ENCODE measurements around the gene FBXL17. TPM values are rescaled to one million over a fixed set of nuclear protein-coding genes. Genes with fewer than 3 reads are reported as not detected.

The FBXL17 gene
- total and polyA plus RNA-seq, 2 of the 13 experiments (the other 11 are each of a cell fraction or from before 2014, with no cell fraction given): 3.0 to 7.9 TPM

DNA sequence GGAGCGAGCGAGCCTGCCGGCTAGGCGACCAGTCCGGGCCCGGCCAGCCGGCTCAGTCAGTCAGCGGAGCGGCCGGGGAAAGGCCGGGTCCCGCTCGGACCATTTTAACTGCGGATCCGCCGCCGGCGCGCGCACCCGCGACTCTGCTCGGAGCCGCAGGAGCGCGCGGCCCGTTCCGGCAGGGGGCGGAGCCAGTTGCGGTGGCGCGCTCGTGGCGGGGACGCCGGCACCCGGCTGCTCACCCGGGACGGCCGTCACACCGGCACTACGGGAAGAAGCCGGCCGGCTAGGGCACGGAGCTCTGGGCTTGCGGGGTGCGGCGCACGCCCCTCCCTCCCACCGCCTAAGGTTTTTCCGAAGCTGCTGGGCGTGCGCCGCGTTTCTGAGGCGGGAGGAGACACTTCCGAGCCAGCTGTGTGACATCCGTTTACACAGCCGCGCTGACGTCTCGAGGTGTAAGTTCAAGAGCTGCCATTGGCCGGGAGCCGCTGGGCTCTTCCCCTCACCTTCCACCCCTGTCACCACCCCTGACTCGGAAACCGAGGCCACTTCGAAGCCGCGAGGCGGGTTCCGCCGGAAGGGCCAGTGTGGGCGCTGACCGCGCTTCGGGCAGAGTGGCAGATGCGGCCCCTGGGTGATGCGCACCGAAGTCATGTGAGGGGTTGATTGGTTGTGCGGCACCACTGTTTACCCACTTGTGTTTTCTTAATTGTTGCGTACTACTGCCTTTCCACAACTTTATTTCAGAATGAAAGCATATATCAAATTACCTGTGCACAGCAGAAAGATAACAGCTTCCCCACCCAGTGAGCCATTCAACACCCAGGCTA lies at the start of gene FBXL17 (continued):
- TF ChIP-seq, protein P1, sequence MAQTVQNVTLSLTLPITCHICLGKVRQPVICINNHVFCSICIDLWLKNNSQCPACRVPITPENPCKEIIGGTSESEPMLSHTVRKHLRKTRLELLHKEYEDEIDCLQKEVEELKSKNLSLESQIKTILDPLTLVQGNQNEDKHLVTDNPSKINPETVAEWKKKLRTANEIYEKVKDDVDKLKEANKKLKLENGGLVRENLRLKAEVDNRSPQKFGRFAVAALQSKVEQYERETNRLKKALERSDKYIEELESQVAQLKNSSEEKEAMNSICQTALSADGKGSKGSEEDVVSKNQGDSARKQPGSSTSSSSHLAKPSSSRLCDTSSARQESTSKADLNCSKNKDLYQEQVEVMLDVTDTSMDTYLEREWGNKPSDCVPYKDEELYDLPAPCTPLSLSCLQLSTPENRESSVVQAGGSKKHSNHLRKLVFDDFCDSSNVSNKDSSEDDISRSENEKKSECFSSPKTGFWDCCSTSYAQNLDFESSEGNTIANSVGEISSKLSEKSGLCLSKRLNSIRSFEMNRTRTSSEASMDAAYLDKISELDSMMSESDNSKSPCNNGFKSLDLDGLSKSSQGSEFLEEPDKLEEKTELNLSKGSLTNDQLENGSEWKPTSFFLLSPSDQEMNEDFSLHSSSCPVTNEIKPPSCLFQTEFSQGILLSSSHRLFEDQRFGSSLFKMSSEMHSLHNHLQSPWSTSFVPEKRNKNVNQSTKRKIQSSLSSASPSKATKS (CRISPR knock-in tag; IDR thresholded peaks at IDR 0.05): no peak
- TF ChIP-seq PBX2 (CRISPR knock-in tag; IDR thresholded peaks at IDR 0.05) (no peak), ZNF24 (IDR thresholded peaks at IDR 0.05) (no peak), CBX1 (IDR thresholded peaks at IDR 0.05; ENCODE audit: low read depth) (peak; percentile 65), ATF6 (CRISPR knock-in tag; conservative IDR thresholded peaks at IDR 0.05) (0 out of 2 replicates have a peak, but pooled peaks have one; percentile 83), RFX3 (CRISPR knock-in tag; IDR thresholded peaks at IDR 0.05) (peak; percentile 30; the same call in 1 of the 2 replicates), ERF (CRISPR knock-in tag; IDR thresholded peaks at IDR 0.05) (peak; percentile 74), POGK (CRISPR knock-in tag; conservative IDR thresholded peaks at IDR 0.05) (peak; percentile 66), PITX1 (CRISPR knock-in tag; IDR thresholded peaks at IDR 0.05) (peak; percentile 75), ADNP (CRISPR knock-in tag; IDR thresholded peaks at IDR 0.05) (no peak), ARNTL (CRISPR knock-in tag; IDR thresholded peaks at IDR 0.05) (peak; percentile 57; the same call in 1 of the 2 replicates), HHEX (CRISPR knock-in tag; IDR thresholded peaks at IDR 0.05) (no peak)
- TF ChIP-seq, protein P2, sequence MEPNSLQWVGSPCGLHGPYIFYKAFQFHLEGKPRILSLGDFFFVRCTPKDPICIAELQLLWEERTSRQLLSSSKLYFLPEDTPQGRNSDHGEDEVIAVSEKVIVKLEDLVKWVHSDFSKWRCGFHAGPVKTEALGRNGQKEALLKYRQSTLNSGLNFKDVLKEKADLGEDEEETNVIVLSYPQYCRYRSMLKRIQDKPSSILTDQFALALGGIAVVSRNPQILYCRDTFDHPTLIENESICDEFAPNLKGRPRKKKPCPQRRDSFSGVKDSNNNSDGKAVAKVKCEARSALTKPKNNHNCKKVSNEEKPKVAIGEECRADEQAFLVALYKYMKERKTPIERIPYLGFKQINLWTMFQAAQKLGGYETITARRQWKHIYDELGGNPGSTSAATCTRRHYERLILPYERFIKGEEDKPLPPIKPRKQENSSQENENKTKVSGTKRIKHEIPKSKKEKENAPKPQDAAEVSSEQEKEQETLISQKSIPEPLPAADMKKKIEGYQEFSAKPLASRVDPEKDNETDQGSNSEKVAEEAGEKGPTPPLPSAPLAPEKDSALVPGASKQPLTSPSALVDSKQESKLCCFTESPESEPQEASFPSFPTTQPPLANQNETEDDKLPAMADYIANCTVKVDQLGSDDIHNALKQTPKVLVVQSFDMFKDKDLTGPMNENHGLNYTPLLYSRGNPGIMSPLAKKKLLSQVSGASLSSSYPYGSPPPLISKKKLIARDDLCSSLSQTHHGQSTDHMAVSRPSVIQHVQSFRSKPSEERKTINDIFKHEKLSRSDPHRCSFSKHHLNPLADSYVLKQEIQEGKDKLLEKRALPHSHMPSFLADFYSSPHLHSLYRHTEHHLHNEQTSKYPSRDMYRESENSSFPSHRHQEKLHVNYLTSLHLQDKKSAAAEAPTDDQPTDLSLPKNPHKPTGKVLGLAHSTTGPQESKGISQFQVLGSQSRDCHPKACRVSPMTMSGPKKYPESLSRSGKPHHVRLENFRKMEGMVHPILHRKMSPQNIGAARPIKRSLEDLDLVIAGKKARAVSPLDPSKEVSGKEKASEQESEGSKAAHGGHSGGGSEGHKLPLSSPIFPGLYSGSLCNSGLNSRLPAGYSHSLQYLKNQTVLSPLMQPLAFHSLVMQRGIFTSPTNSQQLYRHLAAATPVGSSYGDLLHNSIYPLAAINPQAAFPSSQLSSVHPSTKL (CRISPR knock-in tag; IDR thresholded peaks at IDR 0.05): peak; percentile 68
